HG03565 (cell line): Measurements from ENCODE around the gene PAK2.
"Not testable (repeated sequence)": the region's sequence is repeated elsewhere in the genome, so short reads cannot be mapped to it uniquely, and the experiment has no call there.

ENCODE experiments used
- ATAC-seq: cut with Tn5 transposase; IDR thresholded peaks from one replicate; pipeline ENCODE4 v1.9.1; 2021; ENCODE audit warnings: mild to moderate bottlenecking, moderate library complexity; ENCODE audit not compliant: unreplicated experiment

The PAK2 gene

GRCh38 chr3:196778755-196779154 lies 39.1 kb downstream of the PAK2 start:
- ATAC-seq: no peak

DNA sequence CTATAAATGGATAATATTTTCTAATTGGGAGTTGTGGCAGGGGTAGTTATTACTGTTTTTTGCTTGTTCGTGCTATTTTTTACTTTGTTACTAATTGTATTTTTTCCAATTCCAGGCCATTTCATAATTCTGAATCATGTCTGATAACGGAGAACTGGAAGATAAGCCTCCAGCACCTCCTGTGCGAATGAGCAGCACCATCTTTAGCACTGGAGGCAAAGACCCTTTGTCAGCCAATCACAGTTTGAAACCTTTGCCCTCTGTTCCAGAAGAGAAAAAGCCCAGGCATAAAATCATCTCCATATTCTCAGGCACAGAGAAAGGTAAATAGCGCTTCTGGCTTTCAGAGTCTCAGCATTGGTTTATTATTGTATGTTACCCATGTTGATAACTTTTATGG lies 42.9 kb downstream of the PAK2 start:
- ATAC-seq: no peak

DNA sequence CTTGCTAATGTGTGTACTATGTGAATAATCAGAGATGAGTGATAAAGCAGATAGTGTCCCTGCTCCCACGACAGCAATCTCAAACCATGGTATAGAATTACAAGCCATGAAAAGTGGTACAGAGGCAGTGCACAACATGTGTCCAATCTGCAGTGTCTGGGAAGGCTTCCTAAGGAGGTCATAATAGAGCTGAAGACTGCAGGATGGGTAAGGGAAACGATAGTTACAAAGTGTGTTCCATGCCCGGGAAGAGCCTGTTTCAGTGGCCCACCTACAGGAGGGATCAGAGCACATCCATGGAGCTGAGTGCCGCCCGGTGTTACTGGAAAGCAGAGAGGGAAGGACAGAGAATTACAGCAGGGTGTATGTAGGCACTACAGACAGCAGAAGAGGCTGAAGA lies 48.9 kb downstream of the PAK2 start:
- ATAC-seq: no peak

- no peak for ATAC-seq
These were observed 50.3 kb downstream of the PAK2 start for GRCh38 chr3:196789885-196790359.

- ATAC-seq: no peak
These were observed 51.0 kb downstream of the PAK2 start for GRCh38 chr3:196790636-196791035.

DNA sequence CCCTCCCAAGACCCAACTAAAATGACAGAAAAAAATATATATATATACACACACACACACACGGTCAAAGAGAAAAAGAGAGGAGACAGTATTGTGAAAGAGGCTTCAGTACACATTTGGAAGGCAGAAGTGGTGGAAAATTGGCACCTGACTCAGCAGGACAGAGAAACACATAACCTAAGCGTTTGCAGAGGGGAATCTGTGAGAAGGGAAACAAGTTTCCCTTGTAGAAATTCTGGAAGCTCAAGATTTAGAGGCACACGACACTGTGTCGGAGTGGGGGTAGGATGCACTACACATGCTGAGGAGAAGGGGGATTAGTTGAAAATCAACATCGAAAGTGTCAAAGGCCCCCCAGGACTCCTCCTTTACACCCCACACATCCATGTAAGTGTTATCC lies 53.1 kb downstream of the PAK2 start:
- ATAC-seq: no peak

DNA sequence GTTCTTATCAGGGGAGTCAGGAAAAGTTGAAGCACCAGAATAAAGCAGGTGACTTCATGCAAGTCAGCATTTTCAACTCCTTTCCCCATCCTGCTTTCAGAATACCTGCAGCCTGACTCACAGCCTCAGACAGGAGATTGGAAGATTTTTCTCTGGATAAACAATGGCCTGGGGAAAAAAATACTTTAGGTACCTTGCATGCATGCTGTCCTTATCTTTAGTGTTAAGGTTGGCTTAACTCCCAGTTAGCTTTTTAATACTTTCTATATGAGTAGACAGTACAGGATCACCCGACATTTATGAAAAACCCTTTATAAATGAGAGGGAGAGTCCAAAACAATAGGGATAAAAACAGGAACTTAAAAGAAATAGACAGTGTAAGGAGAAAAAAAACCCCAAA lies 53.6 kb downstream of the PAK2 start:
- no peak for ATAC-seq

DNA sequence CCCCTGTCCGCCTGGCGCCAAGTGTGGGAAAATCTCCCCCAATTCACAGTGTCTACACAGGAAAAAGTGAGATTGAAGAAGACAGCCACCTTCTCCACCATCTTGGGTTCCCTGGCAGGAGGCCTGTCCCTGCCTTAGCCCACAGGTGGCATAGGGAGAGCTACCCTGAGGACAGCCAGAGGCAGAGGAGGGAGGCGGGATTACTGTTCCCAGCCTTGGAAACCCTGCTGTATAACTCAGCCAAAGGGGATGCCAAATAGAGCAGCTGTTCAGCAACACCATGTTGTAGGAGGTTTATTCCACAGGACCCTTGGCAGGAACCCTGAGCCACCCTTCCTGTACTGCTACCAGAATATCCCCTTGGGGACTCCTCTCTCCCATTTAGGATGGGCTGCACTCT lies 54.8 kb downstream of the PAK2 start:
- ATAC-seq: no peak

DNA sequence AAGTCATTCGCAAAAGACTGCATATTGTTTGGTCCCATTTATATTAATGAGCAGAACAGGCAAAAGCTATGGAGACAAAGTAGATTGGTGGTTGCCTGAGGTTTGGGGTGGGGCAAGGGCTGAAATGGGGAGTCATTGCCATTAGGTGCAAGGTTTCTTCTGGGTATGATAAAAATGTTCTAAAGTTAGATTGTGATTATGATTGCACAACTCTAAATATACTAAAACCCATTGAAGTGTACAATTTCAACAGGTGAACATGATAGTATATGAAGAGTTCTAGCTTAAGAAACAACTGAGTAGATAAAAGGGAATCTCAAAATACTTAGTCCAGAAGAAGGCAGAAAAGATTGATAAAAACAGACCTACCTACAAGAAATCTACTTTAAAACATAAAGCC lies 56.7 kb downstream of the PAK2 start:
- no peak for ATAC-seq

GRCh38 chr3:196800742-196801434 lies 61.2 kb downstream of the PAK2 start:
- no peak for ATAC-seq

GRCh38 chr3:196803891-196804468 lies 64.3 kb downstream of the PAK2 start:
- ATAC-seq: no peak

GRCh38 chr3:196804773-196805172 lies 65.1 kb downstream of the PAK2 start:
- ATAC-seq: no peak

DNA sequence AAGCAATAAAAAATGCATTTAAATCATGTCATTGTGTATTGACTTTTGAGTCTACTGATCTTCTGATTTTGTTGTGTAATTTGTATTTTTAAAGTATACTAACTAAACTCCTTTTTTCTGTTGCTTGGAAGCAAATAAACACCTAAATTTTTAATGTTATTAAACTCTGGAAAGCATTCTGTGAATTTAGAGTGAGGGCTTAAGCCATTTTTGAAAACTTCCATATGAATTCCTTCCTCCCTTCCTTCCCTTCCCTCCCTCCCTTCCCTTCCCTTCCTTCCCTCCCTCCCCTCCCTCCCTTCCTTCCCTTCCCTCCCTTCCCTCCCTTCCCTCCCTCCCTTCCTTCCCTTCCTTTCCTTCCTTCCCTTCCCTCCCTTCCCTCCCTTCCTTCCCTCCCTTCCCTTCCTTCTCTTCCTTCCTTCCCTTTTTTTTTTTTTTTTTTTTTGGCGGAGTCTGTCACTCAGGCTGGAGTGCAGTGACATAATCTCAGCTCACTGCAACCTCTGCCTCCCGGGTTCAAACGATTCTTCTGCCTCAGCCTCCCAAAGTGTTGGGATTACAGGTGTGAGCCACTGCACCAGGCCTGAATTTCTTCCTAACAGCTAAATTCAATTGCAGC lies 71.4 kb downstream of the PAK2 start:
- no peak for ATAC-seq

GRCh38 chr3:196812853-196813252 lies 73.2 kb downstream of the PAK2 start:
- no peak for ATAC-seq

DNA sequence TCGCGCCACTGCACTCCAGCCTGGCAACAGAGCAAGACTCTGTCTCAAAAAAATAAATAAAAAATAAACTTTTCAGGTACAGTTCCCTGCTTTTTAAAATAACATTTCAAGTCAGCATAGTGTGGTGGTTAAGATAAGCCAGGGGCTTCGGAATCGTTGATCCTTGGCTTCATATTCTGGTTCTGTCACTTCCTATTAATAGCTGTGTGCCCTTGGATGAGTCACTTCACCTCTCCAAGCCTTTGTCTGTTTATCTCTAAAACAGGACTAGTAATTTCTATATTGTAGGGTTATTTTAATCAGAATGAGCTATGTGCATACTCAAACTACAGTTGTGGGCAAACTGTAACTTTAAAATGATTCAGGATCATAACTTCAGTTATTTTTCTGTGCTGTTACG lies 74.2 kb downstream of the PAK2 start:
- no peak for ATAC-seq

- no peak for ATAC-seq
These were observed 82.2 kb downstream of the PAK2 start for GRCh38 chr3:196821806-196822355.

DNA sequence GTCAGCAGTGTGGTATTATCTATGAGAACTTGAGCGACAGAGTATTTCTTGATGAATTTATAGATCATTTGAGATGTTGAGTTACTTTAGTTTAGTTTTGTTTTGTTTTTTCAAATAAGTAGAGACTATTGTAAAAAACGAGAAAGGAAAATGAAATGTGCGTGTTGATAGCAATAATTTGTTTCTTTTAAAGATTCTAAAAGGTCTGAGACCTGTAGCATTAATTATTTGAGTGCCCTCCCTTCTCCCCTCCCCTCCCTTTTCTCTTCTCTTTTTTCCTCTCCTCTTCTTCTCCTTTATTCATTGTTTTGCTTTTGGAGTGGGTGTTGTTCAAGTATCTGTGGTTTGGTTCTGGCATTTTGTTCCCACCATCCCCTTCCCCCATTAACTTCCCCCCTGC lies 90.0 kb downstream of the PAK2 start:
- not testable (repeated sequence) for ATAC-seq

DNA sequence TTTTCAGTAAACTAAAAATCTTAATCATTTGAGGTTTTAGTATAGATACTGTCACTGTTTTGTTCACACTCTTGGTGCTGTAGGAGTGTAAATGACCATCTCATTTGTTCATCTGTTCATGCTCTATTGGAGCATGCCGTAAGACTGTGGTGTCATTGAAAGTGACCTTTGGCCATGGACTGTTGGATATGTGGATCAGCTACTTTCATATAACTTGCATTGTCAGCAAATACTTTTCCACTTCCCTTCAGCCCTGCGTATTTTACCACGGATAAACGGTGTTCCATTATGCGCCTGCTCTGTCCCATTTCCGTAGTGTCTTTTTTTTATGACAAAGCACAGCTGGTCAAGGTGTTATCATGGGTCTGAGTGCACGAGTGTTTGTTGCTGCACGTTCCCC lies 95.4 kb downstream of the PAK2 start:
- no peak for ATAC-seq

DNA sequence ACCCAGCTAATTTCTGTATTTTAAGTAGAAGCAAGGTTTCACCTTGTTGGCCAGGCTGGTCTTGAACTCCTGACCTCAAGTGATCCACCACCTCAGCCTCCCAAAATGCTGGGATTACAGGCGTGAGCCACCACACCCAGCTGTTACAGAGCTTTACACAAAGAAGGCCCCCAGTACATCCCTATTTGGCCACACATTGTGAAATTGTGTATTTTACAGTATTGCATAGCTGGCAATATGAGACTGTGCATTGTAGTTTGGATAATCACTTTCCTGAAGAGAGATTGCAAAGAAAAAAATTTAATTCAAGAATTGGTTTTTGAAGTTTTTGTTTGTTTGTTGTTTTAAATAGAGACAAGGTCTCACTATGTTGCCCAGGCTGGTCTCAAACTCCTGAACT lies 97.0 kb downstream of the PAK2 start:
- ATAC-seq: not testable (repeated sequence)

DNA sequence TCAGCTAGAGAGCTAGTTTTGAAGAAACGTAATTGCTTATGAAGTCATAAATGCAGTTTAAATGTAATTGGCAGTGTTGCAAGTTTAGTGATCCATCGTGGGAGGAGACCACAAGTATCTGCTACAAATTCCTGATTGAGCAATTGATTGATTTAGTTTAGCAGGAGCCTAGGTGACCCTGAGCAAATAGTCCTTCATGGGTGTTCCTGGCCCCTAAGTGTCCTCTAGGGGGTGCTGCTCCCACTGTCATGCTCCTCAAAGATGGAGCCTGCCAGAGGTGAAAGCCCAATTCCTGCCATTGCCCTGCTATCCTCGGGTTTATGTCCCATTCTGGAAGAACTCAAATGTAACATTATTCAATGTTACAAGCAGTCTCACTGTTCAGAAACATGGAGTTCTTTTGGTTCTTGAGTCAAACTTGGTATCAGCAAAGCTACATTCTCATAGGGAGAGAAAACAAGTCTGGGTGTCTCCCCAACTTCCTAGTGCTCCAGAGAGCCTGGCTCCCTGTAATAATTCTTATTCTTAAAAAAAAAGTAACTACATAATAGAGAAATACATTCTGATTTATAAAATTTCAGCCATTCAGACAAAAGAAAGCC lies 98.3 kb downstream of the PAK2 start:
- no peak for ATAC-seq

GRCh38 chr3:196839351-196839750 lies 99.7 kb downstream of the PAK2 start:
- not testable (repeated sequence) for ATAC-seq
